GM12878 (cell line): ENCODE results near the gene SMAD1. TPM values are rescaled to one million over a fixed set of nuclear protein-coding genes. Genes with fewer than 3 reads are reported as not detected.

Experiments
- ATAC-seq: fragments of 200-7000 bp; cut with Tn5 transposase; 3 replicates; pipeline ENCODE4 v1.9.1; 2020; ENCODE audit warnings: mild to moderate bottlenecking, moderate library complexity
- BruUV-seq: library from RNA; stranded (reverse); fragments of 400-500 nt; replicated peaks from 2 replicates; lab custom pipeline; 2021; lab: Mats Ljungman, UMichigan
- CTCF ChIA-PET: fragments of 300-600 bp; sonication (Branson Sonifier 250); formaldehyde crosslinking; extraction: SDS; loops from one replicate; lab custom pipeline; 2021; ENCODE audit warnings: inconsistent platforms; lab: Yijun Ruan, JAX
- POLR2A ChIA-PET: fragments of 350-600 bp; formaldehyde crosslinking; extraction: SDS; loops from one replicate; lab custom pipeline; 2021; ENCODE audit warnings: inconsistent platforms; lab: Charles Lee
- RAD21 ChIA-PET: fragments of 300-600 bp; sonication (Branson Sonifier 250); formaldehyde crosslinking; loops from one replicate; lab custom pipeline; 2023; ENCODE audit warnings: antibody characterized with exemption; ENCODE audit not compliant: unreplicated experiment; lab: Charles Lee
- SMC1A ChIA-PET: fragments of 300-600 bp; sonication (Branson Sonifier 250); formaldehyde crosslinking; loops from one replicate; lab custom pipeline; 2023; ENCODE audit not compliant: unreplicated experiment, uncharacterized antibody; lab: Charles Lee
- DNase-seq: peaks from one replicate; pipeline ENCODE4 v3.0.0-alpha.2; 2011; ENCODE audit warnings: low read depth, low spot score
- FAIRE-seq: peaks from 3 replicates; lab custom pipeline; 2011; peaks lifted over from hg19 to GRCh38; lab: Jason Lieb, UNC
- H2AFZ ChIP-seq: 2 replicates; pipeline ENCODE4 v1.6.0; 2011; ENCODE audit warnings: low read depth, low read length, control low read depth; ENCODE audit not compliant: control insufficient read depth
- H3K27ac ChIP-seq: 2 replicates; pipeline ENCODE4 v1.5.1; 2011; ENCODE audit warnings: control low read depth; ENCODE audit not compliant: control insufficient read depth, insufficient read depth
- H3K27me3 ChIP-seq, 2 experiments: replicated peaks in 1 of 2; 2 replicates each; pipeline versions ENCODE4 v1.6.0 to v1.6.1; 2011; ENCODE audit warnings: low read length in 1 of 2; ENCODE audit not compliant: control insufficient read depth in 2 of 2, insufficient read depth in 2 of 2
- H3K36me3 ChIP-seq, 2 experiments: 2 replicates each; pipeline ENCODE4 v1.5.1; 2011; ENCODE audit warnings: low read length in 1 of 2; ENCODE audit not compliant: control insufficient read depth in 2 of 2, insufficient read depth in 2 of 2
- H3K4me1 ChIP-seq: 2 replicates; pipeline ENCODE4 v1.6.1; 2011; ENCODE audit warnings: mild to moderate bottlenecking, low read length, moderate library complexity, mixed read lengths; ENCODE audit not compliant: control insufficient read depth, insufficient read depth
- H3K4me2 ChIP-seq: 2 replicates; pipeline ENCODE4 v1.6.0; 2011; ENCODE audit warnings: control low read depth; ENCODE audit not compliant: control insufficient read depth, insufficient read depth
- H3K4me3 ChIP-seq: fragments of 200-600 bp; sonication (generic); 2 replicates; pipeline ENCODE4 v1.5.1; 2016
- H3K79me2 ChIP-seq: 2 replicates; pipeline ENCODE4 v1.6.0; 2011; ENCODE audit warnings: low read length; ENCODE audit not compliant: control insufficient read depth, insufficient read depth
- H3K9ac ChIP-seq: 2 replicates; pipeline ENCODE4 v1.8.0; 2011; ENCODE audit warnings: low read length, control low read depth, mixed read lengths; ENCODE audit not compliant: control insufficient read depth, insufficient read depth
- H3K9me3 ChIP-seq: replicated peaks from 3 replicates; pipeline ENCODE4 v1.5.1; 2011; ENCODE audit warnings: mild to moderate bottlenecking, low read length; ENCODE audit not compliant: control insufficient read depth, insufficient read depth
- H4K20me1 ChIP-seq: 2 replicates; pipeline ENCODE4 v1.6.0; 2011; ENCODE audit not compliant: control insufficient read depth, insufficient read depth
- BACH1 ChIP-seq: fragments of 450-650 bp; IDR thresholded peaks from 2 replicates; pipeline ENCODE4 v1.6.1; 2017; ENCODE audit warnings: mild to moderate bottlenecking, borderline replicate concordance
- CBX3 ChIP-seq: fragments of 200-600 bp; sonication (generic); IDR thresholded peaks from 2 replicates; pipeline ENCODE4 v1.6.1; 2016; ENCODE audit warnings: low read depth, borderline replicate concordance
- EP300 ChIP-seq, 2 experiments: fragments of 150-350 bp in 1 of 2; IDR thresholded peaks; 2 replicates each; pipeline ENCODE4 v1.6.1; 2011 to 2012; ENCODE audit warnings: low read depth in 2 of 2, low read length in 2 of 2, borderline replicate concordance in 1 of 2, improper control_type of control experiment in 1 of 2, inconsistent platforms in 1 of 2; ENCODE audit not compliant: control insufficient read depth in 1 of 2
- ESRRA ChIP-seq: IDR thresholded peaks from 2 replicates; pipeline ENCODE4 v1.6.1; 2012; ENCODE audit warnings: mild to moderate bottlenecking, low read length, improper control_type of control experiment
- MTA2 ChIP-seq: fragments of 450-650 bp; IDR thresholded peaks from 2 replicates; pipeline ENCODE4 v1.6.1; 2016; ENCODE audit warnings: low read depth, mild to moderate bottlenecking, moderate library complexity
- NFYB ChIP-seq: IDR thresholded peaks from 2 replicates; pipeline ENCODE4 v1.6.1; 2011; ENCODE audit warnings: low read depth, mild to moderate bottlenecking, low read length, improper control_type of control experiment, moderate library complexity; ENCODE audit not compliant: insufficient read depth
- PAX5 ChIP-seq: IDR thresholded peaks from 2 replicates; pipeline ENCODE4 v1.6.1; 2011; ENCODE audit warnings: low read depth, low read length, borderline replicate concordance
- PAX8 ChIP-seq: fragments of 450-650 bp; IDR thresholded peaks from 2 replicates; pipeline ENCODE4 v1.6.1; 2017; ENCODE audit warnings: mild to moderate bottlenecking, moderate library complexity
- PBX3 ChIP-seq: IDR thresholded peaks from 2 replicates; pipeline ENCODE4 v1.6.1; 2011; ENCODE audit warnings: mild to moderate bottlenecking, low read depth, low read length, moderate library complexity; ENCODE audit not compliant: insufficient replicate concordance
- PML ChIP-seq: IDR thresholded peaks from 2 replicates; pipeline ENCODE4 v1.6.1; 2012; ENCODE audit warnings: low read length, inconsistent platforms
- POLR2A ChIP-seq: IDR thresholded peaks from 2 replicates; pipeline ENCODE4 v1.6.1; 2011; ENCODE audit warnings: low read depth, mild to moderate bottlenecking, low read length
- SREBF2 ChIP-seq: IDR thresholded peaks from 2 replicates; pipeline ENCODE4 v1.6.1; 2012; ENCODE audit warnings: mild to moderate bottlenecking, low read length
- TAF1 ChIP-seq: IDR thresholded peaks from 2 replicates; pipeline ENCODE4 v1.6.1; 2011; ENCODE audit warnings: mild to moderate bottlenecking, low read depth, low read length, borderline replicate concordance
- ZBTB4 ChIP-seq: fragments of 450-650 bp; formaldehyde crosslinking; IDR thresholded peaks from 2 replicates; pipeline ENCODE4 v1.4.0; 2022; ENCODE audit warnings: mild to moderate bottlenecking, moderate library complexity
- ZBTB40 ChIP-seq: fragments of 450-650 bp; IDR thresholded peaks from 2 replicates; pipeline ENCODE4 v1.6.1; 2016; ENCODE audit warnings: mild to moderate bottlenecking, moderate library complexity, borderline replicate concordance
- ZNF384 ChIP-seq: IDR thresholded peaks from 2 replicates; pipeline ENCODE4 v1.6.1; 2012; ENCODE audit warnings: low read depth, mild to moderate bottlenecking, low read length, improper control_type of control experiment, borderline replicate concordance
- WGBS: methylation state at CpG from one replicate; pipeline ENCODE4 v1.1.6; 2016; ENCODE audit warnings: low lambda C conversion rate; ENCODE audit not compliant: insufficient replicate concordance, insufficient coverage; ENCODE audit errors: missing lambda C conversion rate; 5-methylcytosine and 5-hydroxymethylcytosine counted together
- in situ Hi-C: fragments of 300-500 bp; cut with MboI; formaldehyde crosslinking; loops from 9 replicates; pipeline ENCODE4 v1.14.3; 2018; ENCODE audit warnings: mixed read lengths
- intact Hi-C: fragments of 100-400 bp; cut with micrococcal nuclease; formaldehyde crosslinking; loops from one replicate; pipeline ENCODE4 v1.14.2; 2022; ENCODE audit not compliant: unreplicated experiment
- polyA plus RNA-seq, 11 experiments: library from polyadenylated mRNA; depleted of rRNA in 4 of 11; unstranded in 6 of 11; stranded (reverse) in 5 of 11; fragments of >200 nt; fragmentation: Nextera tagmentation in 4 of 11; fragmentation: Illumina TruSeq in 1 of 11; extraction: Ambion mirVana in 4 of 11; extraction: Trizol in 1 of 11; gene quantifications; 1 replicate in 1 of 11; 2 replicates in 10 of 11; pipeline versions ENCODE4 v1.2.1 to v1.2.3, GENCODE V29; 2011 to 2016; ENCODE audit warnings: inconsistent platforms in 2 of 11, missing spikeins in 2 of 11, low read depth in 1 of 11
- total RNA-seq, 4 experiments: library from RNA; depleted of rRNA in 3 of 4; stranded (reverse); fragments of >200 nt in 3 of 4; fragmentation: Illumina TruSeq in 1 of 4; extraction: Trizol in 1 of 4; gene quantifications; 2 replicates each; pipeline versions ENCODE4 v1.2.1 to v1.2.3, GENCODE V29; 2013 to 2021

SMAD1 gene
- total and polyA plus RNA-seq, 10 of the 15 experiments (the other 5 are each of a cell fraction or from before 2014, with no cell fraction given) = 0.29 to 17.5 (median 13.6) TPM

- TF ChIP-seq EP300 (IDR thresholded peaks at IDR 0.05; ENCODE audit: borderline replicate concordance in 1 of 2, control insufficient read depth in 1 of 2, low read depth in 2 of 2, low read length in 2 of 2) = no peak
- TF ChIP-seq MTA2 = no peak
- no peak for TF ChIP-seq CBX3
- no peak for TF ChIP-seq ESRRA
- TF ChIP-seq SREBF2 = no peak
- TF ChIP-seq PML = no peak
- TF ChIP-seq POLR2A = no peak
- TF ChIP-seq PAX5 = no peak
Measured at GRCh38 chr4:145502809-145503208, 21.2 kb downstream of the SMAD1 start (continued).

GRCh38 chr4:145503486-145504072 lies 21.9 kb downstream of the SMAD1 start:
- peaks cover 38% of the 10 kb centered on the region for H3K79me2 ChIP-seq
- ChIA-PET SMC1A (no interaction called here), CTCF (no interaction called here), POLR2A (no interaction called here), RAD21 (no interaction called here)
- peaks cover 21% of the 10 kb centered on the region for H3K4me1 ChIP-seq
- in situ Hi-C loops = no loop called here
- ATAC-seq = no peak
- no peak overlapping the region for H3K4me3 ChIP-seq
- no peak overlapping the region for H3K27ac ChIP-seq
- H3K9me3 ChIP-seq = peaks cover under 1% of the 10 kb centered on the region; the same call in 2 of the 3 replicates
- H2AFZ ChIP-seq = no peak overlapping the region
- no TSS peak for BruUV-seq
- no peak overlapping the region for H3K9ac ChIP-seq
- H3K36me3 ChIP-seq = no peaks in the 10 kb centered on the region
- DNase-seq = no peak
- intact Hi-C loops = no loop called here
- no peak overlapping the region; the same call in 1 of the 2 replicates for H3K4me2 ChIP-seq
- no peak for FAIRE-seq
- H3K27me3 ChIP-seq = no peaks in the 10 kb centered on the region; a peak in 1 of 4 replicates
- WGBS = 52% methylated on average over 6 of the region's 6 CpGs
- no peaks in the 10 kb centered on the region for H4K20me1 ChIP-seq
- no peak for TF ChIP-seq ZNF384
- TF ChIP-seq ZBTB40 = no peak
- TF ChIP-seq PBX3 = no peak
- no peak for TF ChIP-seq TAF1
- TF ChIP-seq BACH1 = no peak
- TF ChIP-seq ZBTB4 = no peak
- TF ChIP-seq PAX8 = no peak
- no peak for TF ChIP-seq NFYB
